CD4-positive, alpha-beta memory T cell (primary cell): ENCODE data around the gene RAMP3. TPM values are rescaled to one million over a fixed set of nuclear protein-coding genes. Genes with fewer than 3 reads are reported as not detected.
A peak's percentile ranks its signal among the peaks of the same experiment; 100 is the strongest.

Experiments used
- CTCF ChIA-PET: fragments of 350-600 bp; sonication (Branson Sonifier 250); formaldehyde crosslinking; loops from one replicate; lab custom pipeline; 2021; ENCODE audit warnings: inconsistent platforms; ENCODE audit not compliant: partially characterized antibody; lab: Charles Lee
- POLR2A ChIA-PET: fragments of 350-600 bp; sonication (Branson Sonifier 250); formaldehyde crosslinking; loops from one replicate; lab custom pipeline; 2021; ENCODE audit not compliant: partially characterized antibody; lab: Charles Lee
- DNase-seq, 5 donors: peaks; one replicate each; pipeline versions ENCODE4 v3.0.0 to v3.0.0-alpha.2; 2020 to 2022; ENCODE audit warnings: mixed read lengths in 1 of 5
- H3K27ac ChIP-seq: one replicate; pipeline ENCODE4 v1.7.0; 2013; ENCODE audit warnings: low read depth, low read length
- H3K27me3 ChIP-seq: 2 replicates; pipeline ENCODE4 v1.7.0; 2013; ENCODE audit warnings: mild to moderate bottlenecking, low read length, moderate library complexity; ENCODE audit not compliant: insufficient read depth
- H3K36me3 ChIP-seq: 2 replicates; pipeline ENCODE4 v1.7.0; 2013; ENCODE audit warnings: mild to moderate bottlenecking, low read length, moderate library complexity; ENCODE audit not compliant: insufficient read depth
- H3K4me1 ChIP-seq: 2 replicates; pipeline ENCODE4 v1.7.0; 2013; ENCODE audit warnings: mild to moderate bottlenecking, low read length, moderate library complexity; ENCODE audit not compliant: insufficient read depth
- H3K4me3 ChIP-seq, 2 donors: one replicate each; pipeline ENCODE4 v1.7.0; 2013; ENCODE audit warnings: low read length in 2 of 2, mild to moderate bottlenecking in 1 of 2
- H3K9me3 ChIP-seq, 2 donors: one replicate each; pipeline ENCODE4 v1.7.0; 2013; ENCODE audit warnings: low read length in 2 of 2, control low read depth in 1 of 2; ENCODE audit not compliant: control insufficient read depth in 1 of 2
- H3K27ac Mint-ChIP-seq, 7 donors: one replicate each; pipeline ENCODE4 v1.8.0; 2020 to 2021; ENCODE audit warnings: mixed read lengths in 7 of 7, mild to moderate bottlenecking in 6 of 7, inconsistent platforms in 3 of 7, moderate library complexity in 3 of 7
- H3K27me3 Mint-ChIP-seq, 2 donors: one replicate each; pipeline ENCODE4 v1.8.0; 2020 to 2021; ENCODE audit warnings: mixed read lengths in 2 of 2
- H3K36me3 Mint-ChIP-seq, 2 donors: one replicate each; pipeline ENCODE4 v1.8.0; 2020 to 2021; ENCODE audit warnings: mixed read lengths in 2 of 2, inconsistent platforms in 1 of 2, mild to moderate bottlenecking in 1 of 2
- H3K4me1 Mint-ChIP-seq, 4 donors: one replicate each; pipeline ENCODE4 v1.8.0; 2020 to 2021; ENCODE audit warnings: mixed read lengths in 4 of 4, mild to moderate bottlenecking in 1 of 4
- H3K4me3 Mint-ChIP-seq, 8 donors: one replicate each; pipeline ENCODE4 v1.8.0; 2020 to 2021; ENCODE audit warnings: mixed read lengths in 8 of 8, mild to moderate bottlenecking in 7 of 8, moderate library complexity in 6 of 8, inconsistent platforms in 3 of 8
- H3K9me3 Mint-ChIP-seq, 8 donors: one replicate each; pipeline ENCODE4 v1.8.0; 2020 to 2021; ENCODE audit warnings: mixed read lengths in 8 of 8, mild to moderate bottlenecking in 5 of 8, inconsistent platforms in 3 of 8, moderate library complexity in 1 of 8
- intact Hi-C: fragments of 100-400 bp; cut with micrococcal nuclease; formaldehyde crosslinking; loops from one replicate; pipeline ENCODE4 v1.15.1; 2023
- polyA plus RNA-seq, 2 donors: library from polyadenylated mRNA; unstranded; fragments of 300-500 nt; fragmentation: Illumina TruSeq; gene quantifications; one replicate each; pipeline ENCODE4 v1.2.3, GENCODE V29; 2021
- total RNA-seq, 2 experiments: library from RNA; stranded (reverse); gene quantifications; one replicate each; pipeline ENCODE4 v1.2.3, GENCODE V29; 2021

Gene RAMP3
- total and polyA plus RNA-seq, 4 experiments from 2014 or later: 0.38 to 1.6 TPM; not detected in 2

DNA sequence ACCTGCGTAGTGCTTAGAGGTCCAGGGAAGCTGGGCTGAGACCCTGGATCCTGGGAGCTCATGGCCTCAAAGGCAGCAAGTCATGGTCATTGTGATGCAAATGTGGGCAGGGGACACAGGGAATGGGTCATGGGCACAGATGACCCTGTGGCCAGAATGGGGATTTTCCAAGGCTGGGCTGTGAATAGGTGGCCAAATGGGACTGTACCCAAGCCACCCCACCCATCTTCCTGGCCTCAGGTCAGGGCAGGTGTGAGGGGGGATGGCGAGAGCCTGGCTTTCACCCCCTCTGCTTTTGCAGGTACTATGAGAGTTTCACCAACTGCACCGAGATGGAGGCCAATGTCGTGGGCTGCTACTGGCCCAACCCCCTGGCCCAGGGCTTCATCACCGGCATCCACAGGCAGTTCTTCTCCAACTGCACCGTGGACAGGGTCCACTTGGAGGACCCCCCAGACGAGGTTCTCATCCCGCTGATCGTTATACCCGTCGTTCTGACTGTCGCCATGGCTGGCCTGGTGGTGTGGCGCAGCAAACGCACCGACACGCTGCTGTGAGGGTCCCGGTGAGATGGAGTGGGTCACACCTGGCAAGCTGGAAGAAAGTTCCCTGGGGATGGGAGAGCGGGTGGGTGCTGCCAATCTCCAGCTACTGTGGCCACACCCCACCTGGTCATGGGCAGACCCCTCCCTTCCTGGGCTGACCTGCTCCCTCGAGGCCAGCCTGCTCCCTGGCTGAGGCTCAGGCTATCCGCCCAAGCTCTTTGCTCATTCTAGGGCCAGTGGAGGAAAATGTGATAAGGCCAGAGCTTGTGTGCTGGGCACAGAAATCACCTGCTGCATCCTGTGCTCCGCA lies 25.5 kb downstream of the RAMP3 start:
- POLR2A ChIA-PET: no interaction called here
- peaks cover 5 to 6% of the 10 kb centered on the region in 2 donors for H3K27me3 Mint-ChIP-seq
- Histone ChIP-seq H3K4me1 (no peaks in the 10 kb centered on the region), H3K27me3 (no peaks in the 10 kb centered on the region), H3K27ac (no peak overlapping the region), H3K9me3 (no peaks in the 10 kb centered on the region), H3K36me3 (no peaks in the 10 kb centered on the region), H3K4me3 (no peak overlapping the region)
- intact Hi-C loops: no loop called here
- H3K27ac Mint-ChIP-seq: peak overlapping the region in 1 of 7 donors; percentile 43
- H3K4me1 Mint-ChIP-seq: no peaks in the 10 kb centered on the region
- no peak for DNase-seq
- H3K9me3 Mint-ChIP-seq: peaks cover 0 to 1% (median 0%) of the 10 kb centered on the region in 8 donors
- H3K36me3 Mint-ChIP-seq: no peaks in the 10 kb centered on the region
- CTCF ChIA-PET: no interaction called here
- H3K4me3 Mint-ChIP-seq: no peak overlapping the region

DNA sequence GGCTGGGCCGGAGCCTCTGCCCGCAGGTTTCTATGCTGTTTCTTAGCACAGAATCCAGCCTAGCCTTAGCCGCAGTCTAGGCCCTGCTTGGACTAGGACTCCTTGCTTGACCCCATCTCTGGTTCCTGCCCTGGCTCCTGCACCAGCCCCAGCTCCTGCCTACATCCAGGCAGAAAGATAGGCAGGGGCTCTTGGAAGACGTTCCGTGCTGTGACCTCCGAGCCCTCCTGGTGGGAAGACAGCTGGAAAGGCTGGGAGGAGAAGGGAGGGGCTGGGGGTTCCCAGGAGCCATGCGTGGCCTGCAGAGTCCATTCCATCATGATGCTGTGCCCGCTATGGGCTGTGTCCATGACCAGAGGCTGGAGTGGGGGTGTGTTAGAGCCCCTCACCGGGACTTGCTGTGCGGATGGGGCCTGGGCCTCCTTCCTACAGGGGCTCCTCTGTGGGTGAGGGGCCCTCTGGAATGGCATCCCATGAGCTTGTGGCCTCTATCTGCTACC lies 26.2 kb downstream of the RAMP3 start:
- no peaks in the 10 kb centered on the region for H3K4me1 Mint-ChIP-seq
- H3K4me1 ChIP-seq: no peaks in the 10 kb centered on the region
- no peaks in the 10 kb centered on the region for H3K9me3 ChIP-seq
- ChIA-PET POLR2A (no interaction called here), CTCF (interaction anchor here (1.0 kb wide), 1 partner anchor 10 kb away, joined by 3 read pairs; no protein-coding TSS in a partner anchor)
- H3K27ac ChIP-seq: no peak overlapping the region
- peaks cover 0 to 1% (median 0%) of the 10 kb centered on the region in 8 donors for H3K9me3 Mint-ChIP-seq
- peaks cover 3% of the 10 kb centered on the region in 2 donors for H3K27me3 Mint-ChIP-seq
- no peaks in the 10 kb centered on the region for H3K36me3 ChIP-seq
- no peak for DNase-seq
- H3K36me3 Mint-ChIP-seq: no peaks in the 10 kb centered on the region
- intact Hi-C loops: no loop called here
- no peaks in the 10 kb centered on the region for H3K27me3 ChIP-seq
- H3K4me3 ChIP-seq: no peak overlapping the region
- H3K4me3 Mint-ChIP-seq: no peak overlapping the region
- H3K27ac Mint-ChIP-seq: no peak overlapping the region

DNA sequence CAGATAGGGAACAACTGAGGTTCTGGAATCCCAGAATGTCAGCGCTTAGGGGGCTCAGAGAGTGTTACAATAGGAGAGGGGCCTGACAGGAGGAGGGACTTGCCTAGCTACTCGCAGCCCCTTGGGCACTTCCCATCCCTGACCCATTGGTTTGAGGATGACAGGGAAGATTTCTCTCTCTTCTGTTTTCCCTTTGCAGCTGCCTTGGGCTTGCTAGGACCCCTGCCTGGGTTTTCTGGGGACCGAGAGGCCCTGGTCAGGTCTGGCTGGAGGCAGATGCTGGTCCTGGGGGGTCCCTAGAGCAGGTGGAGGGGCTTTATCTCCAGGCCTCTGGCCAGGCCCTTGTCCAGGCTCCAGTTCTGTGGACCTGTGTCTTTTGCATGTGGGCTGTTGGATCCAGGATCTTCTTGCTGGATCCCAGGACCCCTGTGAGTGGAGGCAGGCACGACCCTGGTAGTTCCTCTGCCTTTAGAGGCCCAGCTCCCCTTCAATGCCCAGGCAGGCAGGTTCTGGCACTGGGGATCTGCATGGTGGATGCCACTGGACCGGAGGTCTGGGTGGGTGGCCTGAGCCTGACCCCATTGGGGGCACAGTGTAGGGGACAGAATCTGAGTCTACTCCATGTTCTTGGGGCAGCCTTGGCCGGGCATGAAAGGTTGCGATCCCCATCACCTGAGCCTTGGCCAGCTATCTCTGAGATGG lies 26.9 kb downstream of the RAMP3 start:
- no peak for DNase-seq
- H3K27ac ChIP-seq: no peak overlapping the region
- no peak overlapping the region for H3K27ac Mint-ChIP-seq
- no peak overlapping the region for H3K4me3 Mint-ChIP-seq
- H3K36me3 Mint-ChIP-seq: no peaks in the 10 kb centered on the region
- H3K4me1 ChIP-seq: no peaks in the 10 kb centered on the region
- ChIA-PET POLR2A (no interaction called here), CTCF (interaction anchor here (1.0 kb wide), 1 partner anchor 10 kb away, joined by 3 read pairs; no protein-coding TSS in a partner anchor)
- no peaks in the 10 kb centered on the region for H3K9me3 Mint-ChIP-seq
- intact Hi-C loops: no loop called here
- H3K4me1 Mint-ChIP-seq: no peaks in the 10 kb centered on the region
- no peaks in the 10 kb centered on the region for H3K27me3 ChIP-seq
- peaks cover 1 to 3% of the 10 kb centered on the region in 2 donors for H3K27me3 Mint-ChIP-seq
- no peaks in the 10 kb centered on the region for H3K36me3 ChIP-seq
- H3K9me3 ChIP-seq: no peaks in the 10 kb centered on the region
- no peak overlapping the region for H3K4me3 ChIP-seq

DNA sequence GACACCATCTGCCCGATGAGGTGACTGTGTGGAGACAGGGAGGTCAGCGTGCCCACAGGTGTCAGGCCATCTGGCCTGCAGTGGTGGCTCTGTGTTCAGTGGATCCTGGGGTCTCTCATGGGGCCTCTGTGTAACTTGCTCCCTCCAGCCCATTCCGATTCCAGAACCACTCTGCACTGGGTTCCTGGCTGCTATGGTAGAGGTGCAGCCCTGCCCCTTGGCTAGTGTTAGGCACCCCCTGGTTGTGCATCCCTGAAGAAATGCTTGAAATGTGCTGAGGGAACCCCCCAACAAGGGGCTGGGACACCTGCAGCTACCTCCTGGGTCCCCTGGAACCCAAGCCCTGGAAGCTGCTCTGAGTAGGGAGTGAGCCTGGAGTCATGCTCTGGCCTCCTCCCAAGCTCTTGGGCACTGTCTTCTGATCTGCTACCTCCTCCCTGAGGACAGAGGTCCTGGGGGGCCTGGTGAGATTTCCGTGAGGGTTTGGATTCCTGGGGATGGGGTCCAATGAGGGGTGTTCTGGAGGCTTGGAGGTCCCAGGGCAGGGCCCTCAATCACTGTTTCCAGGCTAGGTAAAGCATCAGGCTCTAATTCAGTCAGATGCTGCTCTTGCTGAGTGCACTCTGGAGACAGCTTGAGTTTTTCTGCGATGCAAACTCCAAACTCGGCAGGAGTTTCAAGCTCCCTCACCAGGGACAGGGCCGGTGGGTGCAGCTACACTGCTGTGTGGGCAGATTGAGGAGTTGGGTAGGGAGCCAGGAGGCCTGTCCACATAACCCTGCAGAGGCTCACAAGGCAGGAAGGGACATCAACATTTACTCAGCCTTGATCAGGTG lies 27.7 kb downstream of the RAMP3 start:
- Histone ChIP-seq H3K9me3 (no peaks in the 10 kb centered on the region), H3K27ac (no peak overlapping the region), H3K36me3 (no peaks in the 10 kb centered on the region), H3K4me3 (no peak overlapping the region), H3K4me1 (no peaks in the 10 kb centered on the region), H3K27me3 (no peaks in the 10 kb centered on the region)
- intact Hi-C loops: no loop called here
- ChIA-PET POLR2A (no interaction called here), CTCF (no interaction called here)
- DNase-seq: no peak
- no peaks in the 10 kb centered on the region for H3K4me1 Mint-ChIP-seq
- H3K4me3 Mint-ChIP-seq: no peak overlapping the region
- H3K27ac Mint-ChIP-seq: no peak overlapping the region
- no peaks in the 10 kb centered on the region for H3K36me3 Mint-ChIP-seq
- H3K27me3 Mint-ChIP-seq: peaks cover 1 to 2% of the 10 kb centered on the region in 2 donors
- no peaks in the 10 kb centered on the region for H3K9me3 Mint-ChIP-seq

DNA sequence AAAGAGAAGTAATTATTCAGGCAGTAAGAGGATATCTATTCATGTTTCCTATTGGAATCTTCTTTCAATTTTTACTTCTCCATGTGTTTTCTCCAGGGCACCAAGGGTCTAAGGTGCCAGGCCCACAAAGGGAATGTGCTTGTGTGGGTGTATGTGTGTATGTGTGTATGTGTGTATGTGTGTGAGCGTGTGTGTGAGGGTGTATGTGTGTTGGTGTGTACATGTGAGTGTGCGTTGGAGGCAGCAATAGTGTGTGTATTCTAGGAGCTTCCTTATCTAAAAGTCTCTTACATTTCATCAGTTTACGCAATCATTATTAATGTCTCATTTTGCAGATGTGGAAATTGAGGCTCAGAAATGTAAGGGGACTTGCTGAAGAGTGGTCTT lies 28.3 kb downstream of the RAMP3 start:
- Histone ChIP-seq H3K36me3 (no peaks in the 10 kb centered on the region), H3K9me3 (no peaks in the 10 kb centered on the region), H3K4me1 (no peaks in the 10 kb centered on the region), H3K27ac (no peak overlapping the region), H3K4me3 (no peak overlapping the region), H3K27me3 (no peaks in the 10 kb centered on the region)
- no peak for DNase-seq
- intact Hi-C loops: no loop called here
- H3K4me1 Mint-ChIP-seq: no peaks in the 10 kb centered on the region
- POLR2A ChIA-PET: no interaction called here
- H3K9me3 Mint-ChIP-seq: no peaks in the 10 kb centered on the region
- H3K27me3 Mint-ChIP-seq: peaks cover 1 to 2% of the 10 kb centered on the region in 2 donors
- no peaks in the 10 kb centered on the region for H3K36me3 Mint-ChIP-seq
- H3K27ac Mint-ChIP-seq: no peak overlapping the region
- CTCF ChIA-PET: no interaction called here
- no peak overlapping the region for H3K4me3 Mint-ChIP-seq

DNA sequence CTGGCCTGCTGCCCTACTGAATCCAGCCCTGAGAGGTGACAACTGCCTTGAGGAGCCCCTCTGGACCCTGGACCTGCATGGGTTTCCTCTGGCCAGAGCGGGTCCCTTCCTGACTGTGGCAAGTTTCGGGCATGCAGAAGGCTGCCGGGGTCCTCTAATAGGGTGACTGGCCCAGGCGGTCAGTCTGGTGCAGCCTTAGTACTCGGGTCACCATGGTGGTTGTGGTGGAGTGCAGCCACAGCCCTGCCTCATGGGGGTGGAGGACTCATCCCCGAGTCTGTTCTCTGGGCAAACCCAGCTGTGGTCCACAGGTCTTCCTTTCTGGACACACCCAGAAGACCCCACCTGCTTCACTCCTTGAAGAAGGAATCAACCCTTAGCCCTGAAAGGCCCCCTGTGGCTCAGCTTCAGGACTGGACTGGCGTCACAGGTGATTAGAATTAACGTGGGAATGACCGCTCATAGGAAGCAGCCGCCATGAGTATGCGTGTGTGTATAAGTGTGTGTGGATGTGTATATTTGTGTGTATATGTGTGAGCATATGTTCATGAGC lies 28.7 kb downstream of the RAMP3 start:
- H3K4me3 Mint-ChIP-seq: no peak overlapping the region

More for the DNA sequence above, 28.7 kb downstream of the RAMP3 start:
- Histone ChIP-seq H3K27ac (no peak overlapping the region), H3K27me3 (no peaks in the 10 kb centered on the region), H3K4me1 (no peaks in the 10 kb centered on the region), H3K36me3 (no peaks in the 10 kb centered on the region), H3K4me3 (no peak overlapping the region), H3K9me3 (no peaks in the 10 kb centered on the region)
- H3K4me1 Mint-ChIP-seq: no peaks in the 10 kb centered on the region
- ChIA-PET CTCF (interaction anchor here (0.6 kb wide), 1 partner anchor 497 kb away, joined by 3 read pairs; no protein-coding TSS in a partner anchor), POLR2A (no interaction called here)
- no peaks in the 10 kb centered on the region for H3K36me3 Mint-ChIP-seq
- intact Hi-C loops: no loop called here
- no peak for DNase-seq
- H3K9me3 Mint-ChIP-seq: no peaks in the 10 kb centered on the region
- H3K27me3 Mint-ChIP-seq: peaks cover 1 to 2% of the 10 kb centered on the region in 2 donors
- H3K27ac Mint-ChIP-seq: no peak overlapping the region
